HCT116 (cell line): ENCODE measurements around the gene ALKBH4. TPM values are rescaled to one million over a fixed set of nuclear protein-coding genes. Genes with fewer than 3 reads are reported as not detected.

Experiments
- ATAC-seq: fragments of 200-7000 bp; cut with Tn5 transposase; 2 replicates; pipeline ENCODE4 v1.9.1; 2020; ENCODE audit warnings: mild to moderate bottlenecking, moderate library complexity
- BruUV-seq: library from RNA; stranded (reverse); fragments of 400-500 nt; replicated peaks from 2 replicates; lab custom pipeline; 2021; lab: Mats Ljungman, UMichigan
- CTCF ChIA-PET: fragments of 300-600 bp; sonication (Branson Sonifier 250); formaldehyde crosslinking; loops from one replicate; lab custom pipeline; 2021; ENCODE audit warnings: antibody characterized with exemption; lab: Charles Lee
- POLR2A ChIA-PET: fragments of 300-600, 350-600 bp; sonication (Branson Sonifier 250); formaldehyde crosslinking; loops from one replicate; lab custom pipeline; 2021; ENCODE audit warnings: antibody characterized with exemption; lab: Charles Lee
- RAD21 ChIA-PET, 2 experiments: fragments of 300-600 bp; sonication (Branson Sonifier 250); formaldehyde crosslinking; loops; one replicate each; lab custom pipeline; 2023; ENCODE audit warnings: low total read pairs in 2 of 2; ENCODE audit not compliant: uncharacterized antibody in 2 of 2, unreplicated experiment in 2 of 2, low non-redundant PET in 1 of 2; lab: Charles Lee
- DNase-seq: peaks from one replicate; pipeline ENCODE4 v3.0.0-alpha.2; 2010; ENCODE audit warnings: low read depth, low spot score
- H2AFZ ChIP-seq: fragments of 200-600 bp; shearing (Covaris generic), sonication (generic); 2 replicates; pipeline ENCODE4 v1.6.1; 2017; ENCODE audit warnings: low read depth, mixed run types, mixed read lengths, antibody characterized with exemption, low read length; ENCODE audit not compliant: poor library complexity, severe bottlenecking
- H3K27ac ChIP-seq: 2 replicates; pipeline ENCODE4 v1.5.1; 2012; ENCODE audit warnings: low read depth, low read length
- H3K27me3 ChIP-seq: fragments of 200-600 bp; sonication (generic); 2 replicates; pipeline ENCODE4 v1.6.1; 2016; ENCODE audit warnings: mixed run types, low read length, mixed read lengths; ENCODE audit not compliant: insufficient read depth
- H3K36me3 ChIP-seq, 2 experiments: fragments of 200-500 bp in 1 of 2; fragments of 200-600 bp in 1 of 2; sonication (Bioruptor generic) in 1 of 2; sonication (generic) in 1 of 2; 2 replicates each; pipeline versions ENCODE4 v1.5.1 to v1.6.1; 2014 to 2016; ENCODE audit warnings: low read length in 2 of 2, inconsistent platforms in 1 of 2, mixed read lengths in 1 of 2, mixed run types in 1 of 2; ENCODE audit not compliant: insufficient read depth in 2 of 2, control insufficient read depth in 1 of 2
- H3K4me1 ChIP-seq, 2 experiments: fragments of 200-600 bp in 1 of 2; sonication (generic) in 1 of 2; 2 replicates each; pipeline versions ENCODE4 v1.5.1 to v1.6.1; 2012 to 2017; ENCODE audit warnings: low read length in 2 of 2, inconsistent platforms in 1 of 2, mild to moderate bottlenecking in 1 of 2, mixed read lengths in 1 of 2, mixed run types in 1 of 2, moderate library complexity in 1 of 2; ENCODE audit not compliant: insufficient read depth in 2 of 2, control insufficient read depth in 1 of 2
- H3K4me2 ChIP-seq: fragments of 200-600 bp; sonication (generic); 2 replicates; pipeline ENCODE4 v1.6.1; 2017; ENCODE audit warnings: mixed run types, low read length, mixed read lengths
- H3K4me3 ChIP-seq, 2 experiments: fragments of 200-600 bp in 1 of 2; sonication (generic) in 1 of 2; replicated peaks in 1 of 2; 2 replicates each; pipeline ENCODE4 v1.5.1; 2011 to 2016; ENCODE audit warnings: low read length in 2 of 2, control low read depth in 1 of 2, low read depth in 1 of 2, mild to moderate bottlenecking in 1 of 2, mixed read lengths in 1 of 2, mixed run types in 1 of 2
- H3K79me2 ChIP-seq: fragments of 200-600 bp; sonication (generic); 2 replicates; pipeline ENCODE4 v1.6.1; 2017; ENCODE audit warnings: mild to moderate bottlenecking, mixed run types, low read length, moderate library complexity, mixed read lengths; ENCODE audit not compliant: insufficient read depth
- H3K9ac ChIP-seq: fragments of 200-600 bp; sonication (generic); 2 replicates; pipeline ENCODE4 v1.6.1; 2016; ENCODE audit warnings: low read length, mixed read lengths
- H3K9me2 ChIP-seq: fragments of 200-600 bp; sonication (generic), shearing (Covaris generic); 2 replicates; pipeline ENCODE4 v1.6.1; 2017; ENCODE audit warnings: mixed run types, mild to moderate bottlenecking, moderate library complexity; ENCODE audit not compliant: insufficient read depth
- H3K9me3 ChIP-seq, 2 experiments: fragments of 200-500 bp in 1 of 2; fragments of 200-600 bp in 1 of 2; sonication (Bioruptor generic) in 1 of 2; sonication (generic) in 1 of 2; 2 replicates each; pipeline ENCODE4 v1.6.1; 2014 to 2017; ENCODE audit warnings: low read length in 2 of 2, mixed read lengths in 2 of 2, inconsistent platforms in 1 of 2, low read depth in 1 of 2, mild to moderate bottlenecking in 1 of 2, mixed run types in 1 of 2, moderate library complexity in 1 of 2; ENCODE audit not compliant: control insufficient read depth in 1 of 2, insufficient read depth in 1 of 2
- H4K20me1 ChIP-seq: fragments of 200-600 bp; sonication (generic), shearing (Covaris generic); 2 replicates; pipeline ENCODE4 v1.6.1; 2017; ENCODE audit warnings: mixed run types, mild to moderate bottlenecking, moderate library complexity; ENCODE audit not compliant: insufficient read depth
- CBX3 ChIP-seq: IDR thresholded peaks from 2 replicates; pipeline ENCODE4 v1.6.1; 2012; ENCODE audit warnings: low read depth
- CEBPB ChIP-seq: IDR thresholded peaks from 2 replicates; pipeline ENCODE4 v1.6.1; 2012; ENCODE audit warnings: low read depth
- EGR1 ChIP-seq: IDR thresholded peaks from 2 replicates; pipeline ENCODE4 v1.6.1; 2012; ENCODE audit warnings: low read depth
- ELF1 ChIP-seq: IDR thresholded peaks from 2 replicates; pipeline ENCODE4 v1.6.1; 2012; ENCODE audit warnings: low read depth, borderline replicate concordance
- EZH2phosphoT487 ChIP-seq: fragments of 200-600 bp; IDR thresholded peaks from 2 replicates; pipeline ENCODE4 v1.6.1; 2018; ENCODE audit warnings: antibody characterized with exemption, borderline replicate concordance
- FOSL1 ChIP-seq: IDR thresholded peaks from 2 replicates; pipeline ENCODE4 v1.6.1; 2012; ENCODE audit warnings: low read depth
- JUND ChIP-seq: IDR thresholded peaks from 2 replicates; pipeline ENCODE4 v1.6.1; 2012
- MAX ChIP-seq: IDR thresholded peaks from 2 replicates; pipeline ENCODE4 v1.6.1; 2012
- POLR2A ChIP-seq: IDR thresholded peaks from 2 replicates; pipeline ENCODE4 v1.7.0; 2011; ENCODE audit warnings: borderline replicate concordance; ENCODE audit not compliant: insufficient read depth, insufficient read length; ENCODE audit errors: extremely low read depth
- REST ChIP-seq: IDR thresholded peaks from 2 replicates; pipeline ENCODE4 v1.6.1; 2012; ENCODE audit warnings: low read depth
- SIN3A ChIP-seq: IDR thresholded peaks from 2 replicates; pipeline ENCODE4 v1.6.1; 2012; ENCODE audit warnings: low read depth
- SRF ChIP-seq: IDR thresholded peaks from 2 replicates; pipeline ENCODE4 v1.6.1; 2012; ENCODE audit warnings: low read depth
- TCF7L2 ChIP-seq: IDR thresholded peaks from 2 replicates; pipeline ENCODE4 v1.7.0; 2011; ENCODE audit warnings: borderline replicate concordance, inconsistent platforms; ENCODE audit not compliant: insufficient read depth, insufficient read length; ENCODE audit errors: extremely low read depth
- intact Hi-C: fragments of 100-400 bp; cut with micrococcal nuclease; formaldehyde crosslinking; loops from 2 replicates; pipeline ENCODE4 v1.10.0; 2022
- total RNA-seq: library from RNA; stranded (reverse); gene quantifications from one replicate; pipeline ENCODE4 v1.2.1, GENCODE V29; 2021; ENCODE audit not compliant: unreplicated experiment
- TF ChIP-seq, protein P1 (sequence below): IDR thresholded peaks from 2 replicates; pipeline ENCODE4 v1.6.1; 2011; ENCODE audit warnings: mild to moderate bottlenecking, low read length, moderate library complexity; ENCODE audit not compliant: insufficient replicate concordance; ENCODE audit errors: extremely low read depth

Gene ALKBH4
- total RNA-seq, 1 experiment from 2014 or later = 14.9 TPM

- RAD21 ChIA-PET = no interaction called here
- no peaks in the 10 kb centered on the region for H3K27me3 ChIP-seq
- no peak overlapping the region for H3K4me2 ChIP-seq
- H3K79me2 ChIP-seq = no peaks in the 10 kb centered on the region; the same call in 1 of the 2 replicates
- DNase-seq (no peak), ATAC-seq (no peak)
- no peak overlapping the region for H3K27ac ChIP-seq
- POLR2A ChIA-PET = no interaction called here
- H3K9ac ChIP-seq = no peak overlapping the region
- H2AFZ ChIP-seq = no peak overlapping the region
- intact Hi-C loops = no loop called here
- H3K9me3 ChIP-seq = no peaks in the 10 kb centered on the region
- no peaks in the 10 kb centered on the region for H4K20me1 ChIP-seq
- H3K4me3 ChIP-seq = no peak overlapping the region
- CTCF ChIA-PET = no interaction called here
- H3K36me3 ChIP-seq = 0 out of 4 replicates have a peak, but pooled peaks cover 0 to 3% of the 10 kb centered on the region in 2 experiments
- no peaks in the 10 kb centered on the region for H3K9me2 ChIP-seq
- TSS peak; percentile 34 for BruUV-seq
- peaks cover 34 to 67% of the 10 kb centered on the region in 2 experiments for H3K4me1 ChIP-seq
- TF ChIP-seq EZH2phosphoT487 (no peak), SIN3A (no peak), ELF1 (no peak)
Observed at GRCh38 chr7:102436118-102436517, 28.5 kb downstream of the ALKBH4 start.

DNA sequence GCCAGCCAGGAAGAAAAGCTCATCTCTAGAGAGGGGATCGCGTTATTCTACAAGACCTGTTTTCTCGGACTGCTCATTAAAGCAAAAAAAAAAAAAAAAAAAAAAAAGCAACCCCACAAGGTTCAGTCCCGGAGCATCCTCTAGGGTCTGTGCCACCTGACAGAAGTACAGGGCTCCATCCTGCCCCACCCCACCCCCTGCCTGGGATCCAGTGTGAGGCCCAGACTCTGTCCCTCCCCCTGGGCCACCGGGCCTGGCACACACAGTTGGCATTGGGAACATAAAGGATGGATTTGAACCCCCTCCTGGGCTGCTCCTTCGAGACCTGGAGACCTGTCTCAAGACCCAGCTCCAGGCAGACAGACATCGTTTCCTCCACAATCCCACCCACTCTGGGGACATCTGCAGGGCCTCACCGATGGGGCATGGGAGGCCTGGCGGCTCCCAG, 30.6 kb downstream of the ALKBH4 start:
- H3K27ac ChIP-seq = peak overlapping the region; percentile 52; the same call in 1 of the 2 replicates
- H2AFZ ChIP-seq = no peak overlapping the region
- ATAC-seq (peak; percentile 36), DNase-seq (no peak)
- peaks cover 17 to 47% of the 10 kb centered on the region in 2 experiments for H3K4me1 ChIP-seq
- peak overlapping the region; percentile 55 to 70 for H3K4me3 ChIP-seq
- RAD21 ChIA-PET = no interaction called here
- H3K9ac ChIP-seq = peak overlapping the region; percentile 73
- TSS peak; percentile 32 for BruUV-seq
- H3K9me2 ChIP-seq = no peaks in the 10 kb centered on the region
- H3K36me3 ChIP-seq = 0 out of 4 replicates have a peak, but pooled peaks cover 0 to 3% of the 10 kb centered on the region in 2 experiments
- POLR2A ChIA-PET = no interaction called here
- no peaks in the 10 kb centered on the region for H3K9me3 ChIP-seq
- peak overlapping the region; percentile 92 for H3K4me2 ChIP-seq
- CTCF ChIA-PET = interaction anchor here (0.7 kb wide), 1 partner anchor 399 kb away, joined by 3 read pairs; no protein-coding TSS in a partner anchor
- no peaks in the 10 kb centered on the region for H4K20me1 ChIP-seq
- no peaks in the 10 kb centered on the region; the same call in 1 of the 2 replicates for H3K79me2 ChIP-seq
- H3K27me3 ChIP-seq = no peaks in the 10 kb centered on the region
- intact Hi-C loops = no loop called here
- TF ChIP-seq CBX3 (no peak), MAX (no peak), REST (no peak), JUND (no peak), FOSL1 (no peak), CEBPB (no peak), TCF7L2 (no peak), POLR2A (no peak), SRF (no peak), EGR1 (no peak), ELF1 (no peak)
- TF ChIP-seq, protein P1, sequence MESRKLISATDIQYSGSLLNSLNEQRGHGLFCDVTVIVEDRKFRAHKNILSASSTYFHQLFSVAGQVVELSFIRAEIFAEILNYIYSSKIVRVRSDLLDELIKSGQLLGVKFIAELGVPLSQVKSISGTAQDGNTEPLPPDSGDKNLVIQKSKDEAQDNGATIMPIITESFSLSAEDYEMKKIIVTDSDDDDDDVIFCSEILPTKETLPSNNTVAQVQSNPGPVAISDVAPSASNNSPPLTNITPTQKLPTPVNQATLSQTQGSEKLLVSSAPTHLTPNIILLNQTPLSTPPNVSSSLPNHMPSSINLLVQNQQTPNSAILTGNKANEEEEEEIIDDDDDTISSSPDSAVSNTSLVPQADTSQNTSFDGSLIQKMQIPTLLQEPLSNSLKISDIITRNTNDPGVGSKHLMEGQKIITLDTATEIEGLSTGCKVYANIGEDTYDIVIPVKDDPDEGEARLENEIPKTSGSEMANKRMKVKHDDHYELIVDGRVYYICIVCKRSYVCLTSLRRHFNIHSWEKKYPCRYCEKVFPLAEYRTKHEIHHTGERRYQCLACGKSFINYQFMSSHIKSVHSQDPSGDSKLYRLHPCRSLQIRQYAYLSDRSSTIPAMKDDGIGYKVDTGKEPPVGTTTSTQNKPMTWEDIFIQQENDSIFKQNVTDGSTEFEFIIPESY = no peak
